OCI-LY1 (cell line): ENCODE measurements around the gene CIAO2A.

ENCODE experiments used
- CTCF ChIP-seq: fragments of 200-600 bp; sonication (generic), shearing (Covaris generic); IDR thresholded peaks from 2 replicates; pipeline ENCODE4 v1.5.1; 2017; ENCODE audit warnings: mild to moderate bottlenecking, antibody characterized with exemption, low read length, moderate library complexity, mixed read lengths
- EZH2 ChIP-seq: fragments of 200-600 bp; sonication (generic), shearing (Covaris generic); IDR thresholded peaks from 2 replicates; pipeline ENCODE4 v1.8.0; 2017; ENCODE audit warnings: borderline replicate concordance, mixed run types, mild to moderate bottlenecking, antibody characterized with exemption, low read length, moderate library complexity, mixed read lengths

GRCh38 chr15:64058279-64058678 lies 35.4 kb downstream of the CIAO2A start:
- TF ChIP-seq CTCF (no peak), EZH2 (no peak)
